Measurements from ENCODE around the gene HYLS1.
"Not testable (repeated sequence)": the region's sequence is repeated elsewhere in the genome, so short reads cannot be mapped to it uniquely, and the experiment has no call there.

The HYLS1 gene

DNA sequence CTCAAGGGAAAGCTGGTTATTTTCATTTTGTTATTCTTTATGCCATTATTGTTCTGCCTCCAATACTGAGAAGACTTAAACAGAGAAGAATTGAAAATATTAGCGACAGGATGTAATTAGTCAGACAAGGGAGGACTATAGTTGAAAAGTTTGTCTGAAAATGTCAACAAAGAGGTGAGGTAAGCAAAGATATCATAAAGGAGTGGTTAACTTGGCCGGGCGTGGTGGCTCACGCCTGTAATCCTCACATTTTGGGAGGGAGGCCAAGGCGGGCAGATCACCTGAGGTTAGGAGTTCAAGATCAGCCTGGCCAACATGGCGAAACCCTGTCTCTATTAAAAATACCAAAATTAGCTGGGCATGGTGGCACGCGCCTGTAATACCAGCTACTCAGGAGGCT, 4.1 kb upstream of the HYLS1 start:
- Mint-ChIP-seq H3K4me3 (no peak overlapping the region), H3K27ac (no peak overlapping the region), H3K9me3 (no peaks in the 10 kb centered on the region), H3K27me3 (peaks cover 0 to 5% of the 10 kb centered on the region in 2 donors), H3K36me3 (ENCODE audit: insufficient read depth) (peaks cover 20% of the 10 kb centered on the region), H3K4me1 (ENCODE audit: low read depth in 2 of 2) (peaks cover 9 to 10% of the 10 kb centered on the region in 2 donors)
- DNase-seq (no peak), ATAC-seq (replicated peaks) (no peak)

DNA sequence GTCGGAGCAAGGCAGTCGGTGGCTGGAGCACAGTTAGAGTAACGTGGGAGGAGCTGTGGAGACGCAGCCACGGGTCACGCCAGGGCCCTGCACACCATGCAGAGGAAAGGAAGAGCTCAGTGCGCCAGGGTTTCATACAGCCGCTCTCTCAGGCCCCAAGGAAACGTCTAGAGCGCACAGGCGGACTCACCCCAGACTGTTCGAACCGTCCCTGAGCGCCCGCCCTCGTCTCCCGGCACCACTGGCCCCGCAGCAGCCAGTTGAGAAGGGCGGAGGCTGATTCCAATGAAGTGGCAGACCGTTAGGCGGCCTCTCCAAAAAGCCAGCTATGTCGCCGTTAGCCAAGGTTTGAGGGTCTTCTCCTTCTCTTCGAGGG, 483 bp upstream of the HYLS1 start:
- DNase-seq: peak in 1 of 3 experiments; percentile 21
- H3K4me1 Mint-ChIP-seq (ENCODE audit: low read depth in 2 of 2): peaks cover 18 to 22% of the 10 kb centered on the region in 2 donors
- H3K9me3 Mint-ChIP-seq: no peaks in the 10 kb centered on the region

GRCh38 chr11:125890447-125891100, 3.1 kb downstream of the HYLS1 start:
- DNase-seq: no peak
- Mint-ChIP-seq H3K27ac (no peak overlapping the region), H3K4me3 (peak overlapping the region in 1 of 2 donors; percentile 6), H3K27me3 (no peaks in the 10 kb centered on the region), H3K9me3 (no peaks in the 10 kb centered on the region), H3K4me1 (ENCODE audit: low read depth in 2 of 2) (peaks cover 21 to 27% of the 10 kb centered on the region in 2 donors), H3K36me3 (ENCODE audit: insufficient read depth) (peaks cover 46% of the 10 kb centered on the region)
- no peak for ATAC-seq (replicated peaks)

More for the DNA sequence above, 483 bp upstream of the HYLS1 start:
- ATAC-seq (replicated peaks): peak; percentile 31
- Mint-ChIP-seq H3K27ac (peak overlapping the region; percentile 95 to 99), H3K4me3 (peak overlapping the region; percentile 89 to 94), H3K36me3 (ENCODE audit: insufficient read depth) (peaks cover 30% of the 10 kb centered on the region), H3K27me3 (no peaks in the 10 kb centered on the region)

DNA sequence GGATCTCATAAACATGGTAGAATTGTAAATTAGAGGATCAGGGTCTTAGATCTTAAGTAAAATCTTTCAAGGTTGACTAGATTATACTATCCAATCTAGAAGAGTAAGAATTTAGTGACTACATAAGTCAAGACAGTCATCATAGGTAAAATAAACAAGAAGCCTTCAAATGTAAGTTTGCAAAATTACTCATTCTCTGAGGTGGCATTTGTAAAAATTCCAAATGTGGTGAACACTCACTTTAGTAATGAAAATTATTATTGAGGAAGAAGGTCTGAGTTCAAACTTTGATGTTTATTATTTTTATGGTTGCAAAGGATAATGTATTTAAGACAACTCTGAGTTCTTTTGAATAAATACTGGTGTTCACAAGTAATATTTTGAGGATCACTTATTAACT, 4.6 kb downstream of the HYLS1 start:
- Mint-ChIP-seq H3K27me3 (no peaks in the 10 kb centered on the region), H3K4me1 (ENCODE audit: low read depth in 2 of 2) (peaks cover 18 to 25% of the 10 kb centered on the region in 2 donors), H3K27ac (peak overlapping the region in 1 of 2 donors; percentile 25), H3K9me3 (no peaks in the 10 kb centered on the region), H3K4me3 (no peak overlapping the region), H3K36me3 (ENCODE audit: insufficient read depth) (peaks cover 39% of the 10 kb centered on the region)
- ATAC-seq (replicated peaks) (no peak), DNase-seq (no peak)

DNA sequence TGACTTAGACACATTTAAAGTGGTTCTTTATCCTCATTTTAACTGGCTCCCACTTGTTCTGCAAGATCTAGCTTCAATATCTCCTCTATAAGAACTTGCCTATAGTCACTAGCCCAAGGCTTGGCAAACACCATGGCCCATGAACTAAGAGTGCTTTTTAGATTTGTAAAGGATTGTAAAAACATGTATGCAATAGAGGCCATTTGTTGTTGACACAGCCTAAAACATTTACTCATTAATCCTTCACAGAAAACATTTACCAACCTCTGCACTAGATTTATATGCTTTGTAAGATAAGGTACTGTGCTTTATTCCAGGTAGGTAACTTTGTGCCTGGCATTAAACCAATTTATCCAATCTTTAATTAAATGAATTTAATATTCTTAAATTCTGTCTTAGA, 5.5 kb downstream of the HYLS1 start:
- Mint-ChIP-seq H3K4me3 (no peak overlapping the region), H3K36me3 (ENCODE audit: insufficient read depth) (peaks cover 35% of the 10 kb centered on the region), H3K4me1 (ENCODE audit: low read depth in 2 of 2) (peaks cover 14 to 22% of the 10 kb centered on the region in 2 donors), H3K9me3 (no peaks in the 10 kb centered on the region), H3K27ac (peak overlapping the region in 1 of 2 donors; percentile 7), H3K27me3 (no peaks in the 10 kb centered on the region)
- ATAC-seq (replicated peaks) (no peak), DNase-seq (no peak)

DNA sequence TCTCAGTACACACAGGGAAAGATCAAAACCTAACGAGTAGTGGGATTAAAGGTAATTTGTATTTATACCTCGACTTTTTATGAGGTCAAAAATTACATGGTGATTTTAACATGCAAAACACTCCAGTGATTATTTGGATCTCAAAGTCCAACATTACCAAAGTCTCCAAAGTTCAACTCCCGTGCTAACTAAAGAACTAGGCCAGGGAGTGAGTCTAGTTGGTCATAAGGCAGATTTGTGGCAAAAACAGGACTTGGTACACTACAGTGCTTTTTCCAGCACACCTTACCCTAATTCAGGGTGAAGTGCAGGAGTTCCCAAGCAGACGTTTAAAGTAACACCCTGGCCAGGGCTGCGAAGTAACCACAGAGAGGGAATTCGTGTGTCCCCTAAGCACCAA, 14.4 kb downstream of the HYLS1 start:
- Mint-ChIP-seq H3K36me3 (ENCODE audit: insufficient read depth) (peaks cover 18% of the 10 kb centered on the region), H3K4me3 (peak overlapping the region; percentile 95 to 96), H3K9me3 (no peaks in the 10 kb centered on the region), H3K27me3 (peaks cover 27% of the 10 kb centered on the region in 2 donors), H3K4me1 (ENCODE audit: low read depth in 2 of 2) (peaks cover 12 to 34% of the 10 kb centered on the region in 2 donors), H3K27ac (peak overlapping the region in 1 of 2 donors; percentile 22)
- ATAC-seq (replicated peaks) (no peak), DNase-seq (no peak)

GRCh38 chr11:125902277-125902926, 14.9 kb downstream of the HYLS1 start:
- H3K4me3 Mint-ChIP-seq: peak overlapping the region; percentile 95 to 96
- peak overlapping the region; percentile 81 to 94 for H3K27ac Mint-ChIP-seq
- no peaks in the 10 kb centered on the region for H3K9me3 Mint-ChIP-seq
- ATAC-seq (replicated peaks): no peak
- H3K4me1 Mint-ChIP-seq (ENCODE audit: low read depth in 2 of 2): peaks cover 12 to 30% of the 10 kb centered on the region in 2 donors
- peaks cover 18% of the 10 kb centered on the region for H3K36me3 Mint-ChIP-seq (ENCODE audit: insufficient read depth)
- no peak for DNase-seq
- peaks cover 27% of the 10 kb centered on the region in 2 donors for H3K27me3 Mint-ChIP-seq

GRCh38 chr11:125902927-125903710, 15.7 kb downstream of the HYLS1 start, which contains the start of gene PUS3:
Gene PUS3 (minus strand): TSS chr11:125903206. CDS start chr11:125896284, 6,922 bp downstream.
- Mint-ChIP-seq H3K4me1 (ENCODE audit: low read depth in 2 of 2) (peaks cover 11 to 30% of the 10 kb centered on the region in 2 donors), H3K27me3 (peaks cover 27% of the 10 kb centered on the region in 2 donors), H3K4me3 (peak within 1 kb of the TSS; percentile 95 to 96), H3K9me3 (no peaks in the 10 kb centered on the region), H3K27ac (peak within 1 kb of the TSS; percentile 81 to 94), H3K36me3 (ENCODE audit: insufficient read depth) (peaks cover 13% of the 10 kb centered on the region)
- DNase-seq: peak; percentile 76 to 80 (median 79)
- peak; percentile 89 for ATAC-seq (replicated peaks)

GRCh38 chr11:125903711-125904659, 16.5 kb downstream of the HYLS1 start, which contains the start of gene DDX25:
Gene DDX25 (plus strand): TSS chr11:125904508. CDS start chr11:125904518, 10 bp downstream.
- peaks cover 11 to 30% of the 10 kb centered on the region in 2 donors for H3K4me1 Mint-ChIP-seq (ENCODE audit: low read depth in 2 of 2)
- ATAC-seq (replicated peaks) (peak; percentile 43), DNase-seq (peak in 1 of 3 experiments; percentile 5)
- H3K27ac Mint-ChIP-seq: peak within 1 kb of the TSS; percentile 81 to 94
- H3K27me3 Mint-ChIP-seq: peaks cover 27 to 36% of the 10 kb centered on the region in 2 donors
- H3K36me3 Mint-ChIP-seq (ENCODE audit: insufficient read depth): peaks cover 13% of the 10 kb centered on the region
- no peaks in the 10 kb centered on the region for H3K9me3 Mint-ChIP-seq
- H3K4me3 Mint-ChIP-seq: peak within 1 kb of the TSS; percentile 95 to 96

DNA sequence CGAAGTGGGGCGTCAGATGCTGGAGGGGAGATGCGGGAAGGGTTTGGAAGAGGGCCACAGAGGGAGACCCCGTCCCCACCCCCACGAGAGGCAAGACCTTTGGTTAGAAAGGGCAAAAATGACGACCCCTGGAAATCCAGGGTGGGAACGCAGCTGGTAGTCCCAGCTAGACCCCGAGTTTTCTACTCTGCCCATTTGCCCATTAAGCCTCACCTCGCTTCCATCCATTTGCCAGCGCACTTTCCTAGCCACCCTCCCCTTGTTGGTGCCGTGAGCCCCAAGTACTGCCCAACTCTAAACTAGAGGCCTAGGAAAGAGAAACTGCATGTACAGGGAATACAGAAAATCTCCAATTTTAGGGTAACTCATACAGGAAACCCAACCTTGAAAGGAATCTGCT, 17.2 kb downstream of the HYLS1 start:
- DNase-seq: no peak
- no peak for ATAC-seq (replicated peaks)
- peaks cover 13% of the 10 kb centered on the region for H3K36me3 Mint-ChIP-seq (ENCODE audit: insufficient read depth)
- H3K4me3 Mint-ChIP-seq: peak overlapping the region; percentile 53 to 96
- peaks cover 29 to 36% of the 10 kb centered on the region in 2 donors for H3K27me3 Mint-ChIP-seq
- no peaks in the 10 kb centered on the region for H3K9me3 Mint-ChIP-seq
- no peak overlapping the region for H3K27ac Mint-ChIP-seq
- peaks cover 11 to 26% of the 10 kb centered on the region in 2 donors for H3K4me1 Mint-ChIP-seq (ENCODE audit: low read depth in 2 of 2)

GRCh38 chr11:125910226-125910849, 22.9 kb downstream of the HYLS1 start:
- Mint-ChIP-seq H3K27me3 (peaks cover 38 to 55% of the 10 kb centered on the region in 2 donors), H3K4me1 (ENCODE audit: low read depth in 2 of 2) (no peaks in the 10 kb centered on the region), H3K9me3 (no peaks in the 10 kb centered on the region), H3K27ac (no peak overlapping the region), H3K4me3 (no peak overlapping the region), H3K36me3 (ENCODE audit: insufficient read depth) (no peaks in the 10 kb centered on the region)
- ATAC-seq (replicated peaks) (no peak), DNase-seq (no peak)

DNA sequence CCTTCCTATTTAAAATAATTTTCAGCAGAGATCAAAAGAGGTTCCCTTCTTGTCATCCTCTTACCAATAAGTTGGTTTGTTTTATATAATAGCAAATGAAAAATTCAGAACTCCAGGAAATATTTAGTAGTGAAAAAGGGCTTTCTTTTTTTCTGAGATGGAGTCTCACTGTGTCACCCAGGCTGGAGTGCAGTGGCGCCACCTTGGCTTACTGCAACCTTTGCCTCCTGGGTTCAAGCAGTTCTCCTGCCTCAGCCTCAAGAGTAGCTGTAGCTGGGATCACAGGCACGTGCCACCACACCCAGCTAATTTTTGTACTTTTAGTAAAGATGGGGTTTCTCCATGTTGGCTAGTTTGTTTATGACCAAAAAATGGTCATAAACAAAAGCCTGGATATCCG, 27.1 kb downstream of the HYLS1 start:
- not testable (repeated sequence) for H3K27ac Mint-ChIP-seq; ATAC-seq (replicated peaks); H3K4me1 Mint-ChIP-seq (ENCODE audit: low read depth in 2 of 2)

More for the DNA sequence above, 27.1 kb downstream of the HYLS1 start:
- H3K4me3 Mint-ChIP-seq; H3K9me3 Mint-ChIP-seq; DNase-seq; H3K36me3 Mint-ChIP-seq (ENCODE audit: insufficient read depth): not testable (repeated sequence)
- peaks cover 55 to 64% of the 10 kb centered on the region in 2 donors for H3K27me3 Mint-ChIP-seq

Measured in effector memory CD8-positive, alpha-beta T cell (primary cell).